ENCODE measurements around the gene ANKRD12.
A peak's percentile ranks its signal among the peaks of the same experiment; 100 is the strongest.

The ANKRD12 gene

DNA sequence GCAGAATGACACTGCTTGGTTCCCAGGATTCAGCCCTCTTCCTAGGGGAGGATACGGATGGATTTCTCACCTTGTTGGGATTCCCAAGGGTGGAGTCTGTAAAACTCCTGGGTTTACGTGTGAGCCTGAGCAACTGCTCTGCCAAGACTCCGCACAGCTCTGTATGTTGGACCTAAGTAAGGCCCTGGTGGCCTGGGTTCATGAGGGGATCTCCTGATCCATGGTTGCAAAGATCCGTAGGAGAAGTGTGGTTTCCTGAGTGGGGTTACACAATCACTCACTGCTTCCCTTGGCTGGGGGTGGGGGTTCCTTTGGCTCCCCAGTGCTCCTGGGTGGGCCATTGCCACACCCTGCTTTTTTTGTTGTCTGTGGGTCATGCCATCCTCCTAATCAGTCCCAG is 37.7 kb downstream of the ANKRD12 start:
- peak overlapping the region in 5 of 10 experiments; percentile 7 to 36 (median 29); a peak in 6 of 20 replicates for H3K4me3 ChIP-seq

DNA sequence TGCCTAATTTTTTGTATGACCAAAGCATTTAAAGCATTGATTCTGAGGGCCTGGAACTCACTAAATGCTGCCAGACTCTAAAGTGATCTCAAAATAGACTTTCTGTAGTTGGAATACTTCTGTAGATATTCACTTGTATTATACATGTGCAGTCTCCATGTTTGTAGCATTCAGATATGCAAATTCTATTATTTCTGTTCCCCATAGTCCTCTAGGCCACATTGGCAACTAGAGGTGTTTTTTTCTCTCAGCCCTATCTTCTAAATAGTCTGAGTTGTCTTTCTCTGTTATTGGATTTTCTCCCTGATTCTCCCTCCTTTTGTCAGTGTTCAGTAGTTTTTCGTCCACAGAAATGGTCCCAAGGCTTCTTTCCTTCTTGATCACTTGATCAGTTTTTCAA is 38.5 kb downstream of the ANKRD12 start:
- TF ChIP-seq Cebpa-rat (IDR thresholded peaks at IDR 0.05) = no peak

More for the DNA sequence above, 37.7 kb downstream of the ANKRD12 start:
- peaks cover 15 to 55% (median 26%) of the 10 kb centered on the region in 11 experiments; a peak in 19 of 22 replicates for H3K36me3 ChIP-seq
- peak overlapping the region in 3 of 11 experiments; percentile 13 to 44 (median 40); a peak in 4 of 22 replicates for H3K9ac ChIP-seq
- H3K4me1 ChIP-seq = peaks cover 10 to 46% (median 15%) of the 10 kb centered on the region in 10 experiments
- H3K4me2 ChIP-seq = peak overlapping the region; percentile 38 to 89 (median 74)
- H3K27me3 ChIP-seq = no peaks in the 10 kb centered on the region
- TF ChIP-seq Cebpa-rat (IDR thresholded peaks at IDR 0.05) = peak in 6 of 11 experiments; percentile 21 to 54 (median 36); a peak in 5 of 22 replicates
- H3K9me3 ChIP-seq (replicated peaks in 1 of 11) = peaks cover 10 to 46% (median 36%) of the 10 kb centered on the region in 11 experiments; a peak in 20 of 22 replicates
- peaks cover 0 to 98% (median 10%) of the 10 kb centered on the region in 11 experiments; a peak in 10 of 22 replicates for H4K20me1 ChIP-seq
- peak overlapping the region in 10 of 11 experiments; percentile 30 to 67 (median 58); a peak in 20 of 22 replicates for H3K27ac ChIP-seq

DNA sequence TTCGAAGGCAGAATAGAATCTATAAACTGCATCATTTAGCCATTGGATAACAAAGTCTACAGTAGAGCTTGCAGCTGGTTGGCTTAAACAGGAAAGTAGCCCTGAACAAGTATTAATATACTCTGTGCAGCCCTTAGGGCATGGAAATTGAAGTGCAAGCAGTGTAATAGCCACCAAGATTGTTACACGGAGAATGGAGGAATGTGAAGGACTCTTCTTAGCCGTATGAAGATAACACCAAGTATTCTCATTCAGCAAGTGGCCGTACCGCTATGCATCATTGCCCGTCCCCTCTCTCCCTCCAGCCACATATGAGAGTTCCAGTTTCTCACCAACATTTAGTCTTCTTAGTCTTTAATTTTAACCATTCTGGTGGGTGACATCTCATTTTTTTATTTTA is 40.5 kb downstream of the ANKRD12 start:
- H3K9me3 ChIP-seq (replicated peaks in 1 of 11) = peaks cover 6 to 30% (median 19%) of the 10 kb centered on the region in 11 experiments; a peak in 18 of 22 replicates
- peaks cover 10 to 38% (median 15%) of the 10 kb centered on the region in 10 experiments for H3K4me1 ChIP-seq

More for the DNA sequence above, 38.5 kb downstream of the ANKRD12 start:
- Histone ChIP-seq H3K4me2 (peak overlapping the region in 5 of 11 experiments; percentile 71 to 89 (median 85); a peak in 8 of 22 replicates), H3K27ac (peak overlapping the region in 7 of 11 experiments; percentile 52 to 67 (median 64); a peak in 7 of 22 replicates), H3K9ac (no peak overlapping the region), H3K36me3 (peaks cover 18 to 61% (median 30%) of the 10 kb centered on the region in 11 experiments; a peak in 19 of 22 replicates), H3K4me3 (no peak overlapping the region), H3K4me1 (peaks cover 10 to 43% (median 15%) of the 10 kb centered on the region in 10 experiments), H4K20me1 (peaks cover 0 to 99% (median 16%) of the 10 kb centered on the region in 11 experiments; a peak in 10 of 22 replicates), H3K27me3 (no peaks in the 10 kb centered on the region), H3K9me3 (replicated peaks in 1 of 11) (peaks cover 10 to 43% (median 35%) of the 10 kb centered on the region in 11 experiments; a peak in 20 of 22 replicates)

DNA sequence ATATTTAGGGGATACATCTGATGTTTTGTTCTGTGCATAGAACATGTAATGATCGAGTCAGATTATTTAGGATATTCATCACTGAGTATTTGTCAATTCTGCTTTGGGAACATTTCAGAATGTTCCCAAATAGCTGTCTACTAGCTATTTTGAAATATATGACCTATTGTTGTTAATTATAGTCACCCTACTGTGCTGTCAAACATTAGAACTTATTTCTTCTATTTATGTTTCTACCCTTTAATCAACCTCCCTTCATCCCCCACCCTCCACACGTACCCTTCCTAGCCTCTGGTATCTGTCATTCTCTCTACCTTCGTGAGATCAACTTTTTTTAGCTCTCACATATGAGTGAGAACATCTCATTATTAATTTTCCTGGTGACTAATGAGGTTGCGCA is 40.9 kb downstream of the ANKRD12 start:
- Histone ChIP-seq H3K27me3 (no peaks in the 10 kb centered on the region), H3K9me3 (replicated peaks in 1 of 11) (peaks cover 7 to 32% (median 19%) of the 10 kb centered on the region in 11 experiments; a peak in 15 of 22 replicates), H3K4me2 (no peak overlapping the region), H4K20me1 (peaks cover 0 to 99% (median 16%) of the 10 kb centered on the region in 11 experiments; a peak in 10 of 22 replicates), H3K36me3 (peaks cover 20 to 69% (median 31%) of the 10 kb centered on the region in 11 experiments; a peak in 21 of 22 replicates), H3K4me1 (peaks cover 10 to 34% (median 15%) of the 10 kb centered on the region in 10 experiments), H3K9ac (no peak overlapping the region), H3K4me3 (no peak overlapping the region), H3K27ac (no peak overlapping the region)
- TF ChIP-seq Cebpa-rat (IDR thresholded peaks at IDR 0.05) = no peak

More for the DNA sequence above, 40.5 kb downstream of the ANKRD12 start:
- TF ChIP-seq Cebpa-rat (IDR thresholded peaks at IDR 0.05) = no peak
- H3K36me3 ChIP-seq = peaks cover 15 to 65% (median 27%) of the 10 kb centered on the region in 11 experiments; a peak in 19 of 22 replicates
- H3K27me3 ChIP-seq = no peaks in the 10 kb centered on the region
- no peak overlapping the region for H3K27ac ChIP-seq
- H3K9ac ChIP-seq = no peak overlapping the region
- H3K4me2 ChIP-seq = no peak overlapping the region
- H4K20me1 ChIP-seq = peaks cover 0 to 99% (median 16%) of the 10 kb centered on the region in 11 experiments; a peak in 10 of 22 replicates
- no peak overlapping the region for H3K4me3 ChIP-seq

DNA sequence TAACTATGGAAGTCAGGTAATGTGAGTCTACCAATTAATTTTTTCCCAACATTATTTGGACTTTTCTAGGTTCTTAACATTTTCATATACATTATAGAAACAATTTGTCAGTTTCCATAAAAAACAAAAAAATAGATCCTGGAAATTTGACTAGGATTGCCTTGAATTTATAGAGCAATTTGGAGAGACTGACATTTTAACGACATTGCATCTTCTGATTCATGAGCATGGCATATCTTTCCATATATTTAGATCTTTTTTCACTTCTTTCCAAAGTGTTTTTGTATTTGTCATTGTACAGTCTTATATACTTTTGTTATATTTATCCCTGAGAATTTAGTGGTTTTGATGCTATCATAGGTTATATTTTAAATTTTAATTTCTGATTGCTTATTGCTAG is 42.0 kb downstream of the ANKRD12 start:
- Histone ChIP-seq H3K4me1 (peaks cover 10 to 28% (median 15%) of the 10 kb centered on the region in 10 experiments), H3K4me2 (no peak overlapping the region), H3K9ac (no peak overlapping the region), H3K27ac (no peak overlapping the region), H4K20me1 (peaks cover 0 to 100% (median 16%) of the 10 kb centered on the region in 11 experiments; a peak in 10 of 22 replicates), H3K4me3 (no peak overlapping the region), H3K36me3 (peaks cover 30 to 80% (median 42%) of the 10 kb centered on the region in 11 experiments; a peak in 21 of 22 replicates), H3K9me3 (replicated peaks in 1 of 11) (peaks cover 10 to 34% (median 27%) of the 10 kb centered on the region in 11 experiments; a peak in 20 of 22 replicates), H3K27me3 (no peaks in the 10 kb centered on the region)
- no peak for TF ChIP-seq Cebpa-rat (IDR thresholded peaks at IDR 0.05)

DNA sequence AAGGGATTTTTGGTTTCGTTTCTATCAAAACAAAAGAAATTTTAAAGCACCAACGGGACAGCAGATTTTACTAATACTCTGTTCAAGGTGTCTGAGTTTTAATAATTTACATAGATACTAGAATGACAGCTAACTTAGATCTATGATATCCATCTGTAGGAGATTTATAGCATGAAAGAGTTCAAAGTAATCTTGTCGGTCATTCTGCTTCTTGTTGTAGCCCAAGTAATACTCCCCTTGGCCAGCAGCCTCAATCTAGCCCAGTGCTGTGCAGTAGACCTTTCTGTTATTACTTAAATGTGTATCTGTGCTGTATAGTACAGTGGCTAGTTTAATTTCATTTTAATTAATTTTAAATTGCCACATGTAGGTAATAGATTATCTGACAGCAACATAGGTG is 44.7 kb downstream of the ANKRD12 start:
- no peak for TF ChIP-seq Cebpa-rat (IDR thresholded peaks at IDR 0.05)

DNA sequence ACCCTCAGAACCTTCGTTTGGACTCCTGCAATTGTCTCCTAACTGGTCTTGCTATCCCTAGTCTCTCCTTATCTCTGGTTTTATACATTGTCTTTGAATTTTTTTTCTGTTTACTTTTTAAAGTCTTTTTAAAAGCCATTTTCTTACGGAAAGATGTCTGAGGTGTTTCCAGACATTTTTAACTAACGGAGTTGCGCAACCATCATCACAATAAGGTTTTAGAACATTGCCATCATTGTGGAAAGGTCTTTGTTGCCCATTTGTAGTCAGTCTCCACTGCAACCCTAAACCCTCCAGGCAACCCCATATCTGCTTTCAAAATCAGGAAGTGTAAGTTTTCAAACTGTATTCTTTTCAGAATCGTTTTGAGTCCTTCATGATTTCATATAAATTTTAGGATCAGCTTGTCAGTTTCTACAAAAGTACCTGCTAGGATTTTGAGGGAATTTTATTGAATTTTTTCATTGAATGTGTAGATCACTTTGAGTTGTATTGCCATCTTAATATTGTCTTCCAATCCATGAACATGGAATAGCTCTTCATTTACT is 46.3 kb downstream of the ANKRD12 start:
- no peak overlapping the region for H3K27ac ChIP-seq
- H4K20me1 ChIP-seq = peaks cover 0 to 96% (median 7%) of the 10 kb centered on the region in 11 experiments; a peak in 9 of 22 replicates
- H3K4me1 ChIP-seq = peaks cover 10 to 22% (median 19%) of the 10 kb centered on the region in 10 experiments
- H3K9me3 ChIP-seq (replicated peaks in 1 of 11) = peaks cover 0 to 29% (median 13%) of the 10 kb centered on the region in 11 experiments; a peak in 17 of 22 replicates
- no peak overlapping the region for H3K4me2 ChIP-seq
- no peak overlapping the region for H3K4me3 ChIP-seq
- TF ChIP-seq Cebpa-rat (IDR thresholded peaks at IDR 0.05) = peak in 8 of 11 experiments; percentile 18 to 93 (median 78); a peak in 12 of 22 replicates
- H3K36me3 ChIP-seq = peaks cover 38 to 87% (median 47%) of the 10 kb centered on the region in 11 experiments
- H3K9ac ChIP-seq = no peak overlapping the region
- H3K27me3 ChIP-seq = no peaks in the 10 kb centered on the region

More for the DNA sequence above, 44.7 kb downstream of the ANKRD12 start:
- no peak overlapping the region for H3K9ac ChIP-seq
- no peak overlapping the region for H3K4me2 ChIP-seq
- peaks cover 0 to 29% (median 17%) of the 10 kb centered on the region in 11 experiments; a peak in 18 of 22 replicates for H3K9me3 ChIP-seq (replicated peaks in 1 of 11)
- no peaks in the 10 kb centered on the region for H3K27me3 ChIP-seq
- H3K27ac ChIP-seq = no peak overlapping the region
- H3K4me1 ChIP-seq = peaks cover 10 to 28% (median 20%) of the 10 kb centered on the region in 10 experiments
- H3K4me3 ChIP-seq = no peak overlapping the region
- peaks cover 0 to 99% (median 7%) of the 10 kb centered on the region in 11 experiments; a peak in 10 of 22 replicates for H4K20me1 ChIP-seq
- H3K36me3 ChIP-seq = peaks cover 29 to 86% (median 44%) of the 10 kb centered on the region in 11 experiments

DNA sequence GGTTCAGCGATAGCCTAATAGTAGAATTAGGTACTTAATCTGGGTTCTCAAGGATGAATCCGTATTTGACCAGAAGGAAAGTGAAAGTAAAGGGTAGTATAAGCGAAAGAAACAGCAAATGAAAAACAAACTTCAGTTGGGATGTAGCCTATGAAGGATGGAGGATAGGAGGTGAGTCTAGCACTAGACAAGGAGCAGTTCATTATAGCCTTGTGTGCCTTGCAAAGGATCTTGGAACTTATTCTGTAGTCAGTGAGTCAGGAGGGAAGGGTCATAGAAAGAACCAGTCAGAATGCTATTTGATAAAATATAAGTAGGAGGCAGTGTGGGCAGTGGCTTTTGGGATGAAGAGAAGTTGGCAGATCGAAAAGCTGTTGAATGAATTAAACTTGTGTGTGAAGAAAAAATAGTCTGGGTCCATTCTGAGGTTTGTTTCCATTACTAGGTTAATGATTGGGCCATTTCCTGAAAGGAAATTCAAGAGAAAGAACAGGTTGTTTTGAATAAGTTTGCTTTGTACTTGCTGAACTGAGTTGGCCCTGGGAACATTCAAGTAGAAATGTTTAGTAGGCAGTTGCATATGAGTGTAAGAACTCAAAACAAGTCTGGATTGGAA is 48.5 kb downstream of the ANKRD12 start:
- H3K4me2 ChIP-seq = peak overlapping the region; percentile 20 to 65 (median 55); a peak in 21 of 22 replicates
- no peak for TF ChIP-seq Cebpa-rat (IDR thresholded peaks at IDR 0.05)

More for the DNA sequence above, 48.5 kb downstream of the ANKRD12 start:
- H3K4me1 ChIP-seq = peaks cover 10 to 22% (median 19%) of the 10 kb centered on the region in 10 experiments
- no peak overlapping the region for H3K4me3 ChIP-seq
- no peak overlapping the region; a peak in 2 of 22 replicates for H3K27ac ChIP-seq
- peaks cover 0 to 96% (median 0%) of the 10 kb centered on the region in 11 experiments; a peak in 6 of 22 replicates for H4K20me1 ChIP-seq
- no peaks in the 10 kb centered on the region for H3K27me3 ChIP-seq
- peaks cover 0 to 24% (median 13%) of the 10 kb centered on the region in 11 experiments; a peak in 16 of 22 replicates for H3K9me3 ChIP-seq (replicated peaks in 1 of 11)
- H3K36me3 ChIP-seq = peaks cover 44 to 95% (median 62%) of the 10 kb centered on the region in 11 experiments
- H3K9ac ChIP-seq = no peak overlapping the region
